Posterior cingulate gyrus (tissue), 11 donors: ENCODE measurements around the gene COG3.
A peak's percentile ranks its signal among the peaks of the same experiment; 100 is the strongest.
"Not testable (repeated sequence)": the region's sequence is repeated elsewhere in the genome, so short reads cannot be mapped to it uniquely, and the experiment has no call there.

Experiments
- DNase-seq, 10 donors: peaks; one replicate each; pipeline versions ENCODE4 v3.0.0 to v3.0.0-alpha.2; 2020 to 2021; ENCODE audit warnings: mixed read lengths in 3 of 10
- intact Hi-C: fragments of 100-400 bp; cut with DNase I; formaldehyde crosslinking; loops from one replicate; pipeline ENCODE4 v1.15.1; 2023

The COG3 gene

DNA sequence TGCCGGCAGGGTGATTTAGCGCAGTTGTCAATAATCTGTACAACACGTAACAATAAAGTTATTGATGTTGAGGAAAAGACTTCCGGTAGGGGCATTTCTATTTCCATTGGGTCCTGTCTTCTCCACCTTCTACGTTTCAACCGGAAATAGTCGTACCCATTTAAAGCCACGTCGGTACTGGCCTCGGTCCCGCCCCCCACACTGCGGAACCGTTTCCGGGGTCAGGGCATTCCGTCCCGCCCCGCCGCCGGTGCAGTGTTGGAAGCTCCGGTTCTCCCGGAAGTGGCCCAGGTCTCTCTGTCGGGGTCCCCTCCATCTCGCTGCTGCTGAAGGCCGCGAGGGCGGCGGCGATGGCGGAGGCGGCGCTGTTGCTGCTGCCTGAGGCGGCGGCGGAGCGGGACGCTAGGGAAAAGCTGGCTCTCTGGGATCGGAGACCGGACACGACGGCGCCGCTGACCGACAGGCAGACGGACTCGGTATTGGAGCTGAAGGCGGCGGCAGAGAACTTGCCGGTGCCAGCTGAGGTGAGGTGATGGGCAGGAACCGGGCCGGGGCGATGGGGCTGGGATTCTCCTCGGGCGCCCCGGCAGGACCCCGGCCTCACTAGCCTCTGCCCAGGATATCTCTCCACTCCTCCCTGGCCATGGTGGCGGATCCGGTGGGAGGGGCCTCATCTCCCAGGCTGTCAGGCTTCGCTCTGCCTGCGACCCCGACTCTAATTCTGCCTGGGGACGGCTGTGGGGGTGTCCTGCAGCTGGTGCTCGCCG lies at the start of gene COG3:
Gene COG3, plus strand, starts transcription at position 253 of the 767 bp plus-strand sequence. Its CDS starts 98 bp downstream, at position 351.
- intact Hi-C loops, result loop anchor here (5.0 kb wide), 1 partner anchor 48 kb away; the partner anchor contains the start of gene SLC25A30
- peak; percentile 93 to 99 (median 94) for DNase-seq

DNA sequence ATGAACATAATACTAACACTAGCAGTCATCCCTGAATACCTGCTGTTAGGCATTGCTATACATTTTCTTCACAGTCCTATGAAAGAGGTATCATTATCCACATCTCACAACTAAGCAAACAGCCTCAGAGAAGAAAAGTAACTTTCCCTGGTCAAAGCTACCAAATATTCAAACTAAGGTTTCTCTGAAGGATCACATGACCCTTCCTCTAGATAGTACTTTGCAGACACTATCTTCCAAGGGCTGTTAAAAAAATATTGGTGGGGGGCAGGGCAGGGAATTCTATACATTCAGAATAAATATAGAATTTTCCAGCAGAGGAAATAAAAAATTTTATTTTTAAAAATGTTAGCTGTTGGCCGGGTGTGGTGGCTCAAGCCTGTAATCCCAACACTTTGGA lies 49.6 kb upstream of the COG3 start:
- intact Hi-C loops, result loop anchor here (5.0 kb wide), 1 partner anchor 52 kb away; no protein-coding TSS in a partner anchor
- DNase-seq, result no peak

- intact Hi-C loops, result loop anchor here (5.0 kb wide), 1 partner anchor 51 kb away; no protein-coding TSS in a partner anchor
- no peak for DNase-seq
Observed at GRCh38 chr13:45416516-45417128, 48.1 kb upstream of the COG3 start.

- peak; percentile 79 to 99 (median 92) for DNase-seq
- intact Hi-C loops, result loop anchor here (5.0 kb wide), 1 partner anchor 49 kb away; no protein-coding TSS in a partner anchor
Observed at GRCh38 chr13:45417790-45418534, 46.8 kb upstream of the COG3 start, which contains the start of gene SLC25A30. Gene SLC25A30 (minus strand): TSS chr13:45418373. CDS start chr13:45411425, 6,948 bp downstream.

GRCh38 chr13:45419389-45419788 lies 45.4 kb upstream of the COG3 start:
- not testable (repeated sequence) for DNase-seq
- intact Hi-C loops, result loop anchor here (5.0 kb wide), 1 partner anchor 48 kb away; no protein-coding TSS in a partner anchor

- no peak for DNase-seq
Observed at GRCh38 chr13:45419945-45420344, 44.8 kb upstream of the COG3 start.

GRCh38 chr13:45422731-45423292 lies 41.9 kb upstream of the COG3 start:
- DNase-seq, result no peak
- intact Hi-C loops, result no loop called here

More at GRCh38 chr13:45419945-45420344, 44.8 kb upstream of the COG3 start:
- intact Hi-C loops, result loop anchor here (5.0 kb wide), 1 partner anchor 47 kb away; no protein-coding TSS in a partner anchor

- intact Hi-C loops, DNase-seq: not testable (repeated sequence)
Observed at GRCh38 chr13:45426056-45426841, 38.5 kb upstream of the COG3 start.

GRCh38 chr13:45432737-45433380 lies 31.9 kb upstream of the COG3 start:
- intact Hi-C loops, result no loop called here
- DNase-seq, result no peak

GRCh38 chr13:45433381-45433790 lies 31.4 kb upstream of the COG3 start:
- no peak for DNase-seq
- intact Hi-C loops, result no loop called here

DNA sequence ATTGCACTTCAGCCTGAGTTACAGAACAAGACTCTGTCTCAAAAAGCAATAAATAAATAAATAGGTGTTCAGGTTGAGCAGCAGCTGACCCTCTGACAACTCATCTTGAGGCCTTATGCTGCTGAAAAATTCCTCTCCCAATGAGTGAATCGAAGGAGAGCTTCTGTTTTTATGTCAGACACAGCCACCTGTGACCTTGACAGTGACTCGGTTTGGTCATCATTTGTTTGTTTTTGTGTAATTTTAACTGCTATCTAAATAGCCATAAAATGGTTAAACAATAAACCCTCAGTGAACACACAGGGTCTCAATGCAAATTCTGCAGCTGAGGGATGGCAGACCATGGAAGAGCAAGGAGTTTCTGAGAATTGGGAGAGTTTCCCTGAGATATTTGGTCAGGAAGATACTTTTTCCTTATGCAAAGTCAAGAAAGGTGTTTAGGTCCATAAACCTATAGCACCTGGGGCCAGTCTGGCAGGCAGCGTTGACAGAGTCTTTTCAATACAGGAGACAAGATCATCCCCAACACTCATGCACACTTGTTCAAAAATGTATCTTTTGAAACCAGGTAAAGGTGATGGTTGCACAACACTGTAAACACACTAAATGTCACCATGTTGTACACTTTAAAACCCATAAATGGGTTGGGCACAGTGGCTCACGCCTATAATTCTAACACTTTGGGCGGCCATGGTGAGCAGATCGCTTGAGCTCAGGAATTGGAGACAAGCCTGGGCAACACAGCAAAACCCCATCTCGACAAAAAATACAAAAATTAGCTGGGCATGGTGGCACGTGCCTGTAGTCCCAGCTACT lies 30.0 kb upstream of the COG3 start:
- DNase-seq, result no peak
- intact Hi-C loops, result no loop called here

- intact Hi-C loops, result no loop called here
- no peak for DNase-seq
Observed at GRCh38 chr13:45436332-45436731, 28.4 kb upstream of the COG3 start.

DNA sequence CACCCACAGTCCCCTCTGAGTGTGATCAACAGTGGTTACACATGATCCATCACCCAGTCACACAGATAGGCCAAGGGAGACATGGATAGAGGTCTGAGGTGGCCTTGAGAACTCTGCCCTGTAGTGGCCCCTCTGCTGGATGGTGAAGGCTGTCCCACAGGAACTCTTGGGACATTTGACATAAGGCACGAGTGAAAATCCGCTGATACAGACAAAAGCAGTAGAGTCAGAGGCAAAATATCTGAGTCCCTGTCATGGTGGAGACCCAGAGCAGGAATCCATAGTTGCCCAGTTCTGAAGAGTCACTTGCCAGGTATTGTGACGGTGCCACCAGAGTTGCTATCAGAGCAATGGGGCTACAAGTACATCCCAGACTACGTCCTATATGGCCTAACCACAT lies 27.8 kb upstream of the COG3 start:
- intact Hi-C loops, result no loop called here
- DNase-seq, result no peak

DNA sequence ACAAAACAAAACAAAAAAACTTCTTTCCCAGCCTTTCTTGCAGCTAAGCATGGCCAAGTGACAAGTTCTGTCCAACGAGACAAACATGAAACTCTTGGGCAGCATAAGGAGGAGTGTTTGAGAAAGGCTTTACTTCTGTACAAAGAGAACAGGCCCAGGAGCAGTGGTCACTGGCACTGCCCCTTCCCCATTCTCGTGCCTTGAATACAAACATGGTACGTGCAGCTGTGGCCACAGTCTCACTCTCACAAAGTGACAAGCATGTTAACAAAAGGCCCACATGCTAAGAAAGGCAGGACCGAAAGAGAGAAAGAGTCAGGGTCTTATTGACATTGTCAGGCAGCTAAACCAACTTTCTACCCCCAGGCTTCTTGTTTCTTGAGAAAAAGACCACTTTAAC lies 26.8 kb upstream of the COG3 start:
- no peak for DNase-seq
- intact Hi-C loops, result no loop called here

DNA sequence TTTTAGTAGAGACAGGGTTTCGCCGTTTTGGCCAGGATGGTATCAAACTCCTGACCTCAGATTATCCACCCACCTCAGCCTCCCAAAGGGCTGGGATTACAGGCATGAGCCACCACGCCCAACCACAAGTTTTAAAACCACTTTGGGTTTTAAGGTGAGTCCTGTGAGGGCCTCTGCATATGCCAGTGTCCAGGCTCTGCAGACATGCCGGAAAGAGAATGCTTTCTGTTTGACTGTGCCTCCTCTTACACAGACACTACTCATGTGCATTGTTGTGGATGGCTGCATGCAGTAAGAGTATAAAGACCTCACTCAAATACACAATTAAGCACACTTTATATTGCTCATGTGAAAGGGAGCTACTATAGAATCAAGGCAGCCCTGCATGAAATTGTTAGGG lies 25.7 kb upstream of the COG3 start:
- DNase-seq, result no peak
- intact Hi-C loops, result no loop called here

GRCh38 chr13:45439781-45440462 lies 24.8 kb upstream of the COG3 start:
- no peak for DNase-seq
- intact Hi-C loops, result no loop called here

DNA sequence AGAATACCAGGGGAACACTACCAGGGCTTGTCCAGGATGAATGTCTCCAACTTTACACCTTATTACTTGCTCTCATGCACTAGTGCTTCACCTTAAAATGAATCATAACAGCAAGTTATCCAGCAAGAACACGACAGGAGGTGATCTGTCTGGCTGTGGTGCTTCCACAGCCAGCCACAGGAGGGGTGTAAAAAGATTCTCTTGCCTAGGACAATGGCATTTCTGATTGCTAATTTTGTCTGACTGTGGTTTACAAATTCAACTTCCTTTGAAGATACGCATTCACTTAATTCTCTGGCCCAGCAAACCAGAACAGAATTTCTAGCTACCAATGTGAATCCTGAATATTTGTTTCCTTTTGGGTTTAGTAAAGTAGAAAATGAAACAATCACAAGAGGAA lies 23.1 kb upstream of the COG3 start:
- intact Hi-C loops, result no loop called here
- DNase-seq, result no peak

- intact Hi-C loops, result no loop called here
- DNase-seq, result no peak
Observed at GRCh38 chr13:45445053-45445452, 19.7 kb upstream of the COG3 start.
